Lung (tissue), 12 donors: ENCODE measurements around the gene IL1RAPL1. TPM values are rescaled to one million over a fixed set of nuclear protein-coding genes. Genes with fewer than 3 reads are reported as not detected.

Source experiments
- ATAC-seq: fragments of 200-7000 bp; cut with Tn5 transposase; one replicate; pipeline ENCODE4 v1.9.1; 2020; ENCODE audit warnings: moderate number of reproducible peaks; ENCODE audit not compliant: insufficient read depth, low FRiP score
- DNase-seq, 3 donors: peaks; one replicate each; pipeline ENCODE4 v3.0.0-alpha.2; 2013 to 2017
- H3K27ac ChIP-seq, 2 donors: one replicate each; pipeline ENCODE4 v1.5.1; 2013; ENCODE audit warnings: mild to moderate bottlenecking in 2 of 2, moderate library complexity in 2 of 2, control low read depth in 1 of 2, inconsistent platforms in 1 of 2, low read depth in 1 of 2, low read length in 1 of 2
- H3K27me3 ChIP-seq, 3 donors: one replicate each; pipeline ENCODE4 v1.5.1; 2013; ENCODE audit warnings: low read length in 2 of 3; ENCODE audit not compliant: control insufficient read depth in 3 of 3, insufficient read depth in 3 of 3
- H3K36me3 ChIP-seq, 4 donors: one replicate each; pipeline ENCODE4 v1.5.1; 2013; ENCODE audit warnings: low read length in 4 of 4, mild to moderate bottlenecking in 1 of 4, moderate library complexity in 1 of 4; ENCODE audit not compliant: control insufficient read depth in 4 of 4, insufficient read depth in 4 of 4
- H3K4me1 ChIP-seq, 5 donors: one replicate each; pipeline ENCODE4 v1.5.1; 2013; ENCODE audit warnings: low read length in 5 of 5, mild to moderate bottlenecking in 2 of 5, moderate library complexity in 1 of 5; ENCODE audit not compliant: control insufficient read depth in 5 of 5, insufficient read depth in 5 of 5
- H3K4me3 ChIP-seq: one replicate; pipeline ENCODE4 v1.5.1; 2013; ENCODE audit warnings: mild to moderate bottlenecking, control low read depth, moderate library complexity
- H3K9ac ChIP-seq, 2 donors: one replicate each; pipeline ENCODE4 v1.5.1; 2013; ENCODE audit warnings: low read length in 2 of 2, control low read depth in 1 of 2; ENCODE audit not compliant: insufficient read depth in 1 of 2
- H3K9me3 ChIP-seq, 4 donors: one replicate each; pipeline ENCODE4 v1.5.1; 2013; ENCODE audit warnings: low read length in 3 of 4, mild to moderate bottlenecking in 1 of 4, moderate library complexity in 1 of 4; ENCODE audit not compliant: control insufficient read depth in 4 of 4, insufficient read depth in 3 of 4
- CTCF ChIP-seq: IDR thresholded peaks from 2 replicates; pipeline ENCODE4 v1.5.1; 2012; ENCODE audit warnings: mild to moderate bottlenecking; ENCODE audit errors: control extremely low read depth, extremely low read depth
- WGBS, 2 donors: extraction: QIAGEN DNeasy Blood & Tissue Kit; methylation state at CpG; one replicate each; pipeline ENCODE4 v1.1.7; 2013; 5-methylcytosine and 5-hydroxymethylcytosine counted together
- polyA plus RNA-seq, 2 donors: library from polyadenylated mRNA; stranded (reverse); fragments of 200-250 nt; gene quantifications; one replicate each; pipeline ENCODE4 v1.2.1, GENCODE V29; 2013
- total RNA-seq, 2 donors: library from RNA; depleted of rRNA in 1 of 2; stranded (reverse); fragments of >200 nt in 1 of 2; gene quantifications; one replicate each; pipeline ENCODE4 v1.2.1, GENCODE V29; 2014 to 2021
- donor health status: control.
- donor health status: control.
- donor health status: Bipolar disorder and iron deficiency.
- donor health status: healthy.
- donor health status: DM: yes; HTN: yes; CAD: no.

Gene IL1RAPL1
- total and polyA plus RNA-seq, 4 donors, result 2.2 TPM; not detected in 3

DNA sequence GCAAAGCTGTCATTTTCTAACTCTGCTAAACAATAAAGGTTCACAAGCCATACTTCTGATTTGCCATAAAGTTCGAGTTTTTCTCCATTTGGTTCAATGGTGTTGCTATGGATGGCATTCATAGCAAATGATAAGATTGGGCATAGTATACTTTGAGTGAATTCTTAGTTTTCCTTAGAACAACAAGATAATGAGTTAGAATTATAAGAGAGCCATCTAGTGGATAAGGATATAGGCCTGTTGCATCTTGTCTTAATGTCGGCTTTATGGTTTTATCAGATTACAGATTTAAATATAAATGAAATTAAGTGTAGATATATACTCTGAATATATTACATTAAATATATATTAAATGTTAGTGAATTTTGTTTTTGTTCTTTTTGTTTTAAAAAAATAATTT lies 644.6 kb downstream of the IL1RAPL1 start:
- Histone ChIP-seq H3K9me3 (no peaks in the 10 kb centered on the region), H3K27me3 (no peaks in the 10 kb centered on the region), H3K36me3 (no peaks in the 10 kb centered on the region), H3K4me3 (no peak overlapping the region), H3K27ac (no peak overlapping the region), H3K9ac (no peak overlapping the region), H3K4me1 (no peaks in the 10 kb centered on the region)
- WGBS, 2 donors, result 47 to 65% methylated on average over 2 of the region's 2 CpGs
- no peak for ATAC-seq
- peak in 1 of 3 donors; percentile 18 for DNase-seq
- no peak for TF ChIP-seq CTCF

DNA sequence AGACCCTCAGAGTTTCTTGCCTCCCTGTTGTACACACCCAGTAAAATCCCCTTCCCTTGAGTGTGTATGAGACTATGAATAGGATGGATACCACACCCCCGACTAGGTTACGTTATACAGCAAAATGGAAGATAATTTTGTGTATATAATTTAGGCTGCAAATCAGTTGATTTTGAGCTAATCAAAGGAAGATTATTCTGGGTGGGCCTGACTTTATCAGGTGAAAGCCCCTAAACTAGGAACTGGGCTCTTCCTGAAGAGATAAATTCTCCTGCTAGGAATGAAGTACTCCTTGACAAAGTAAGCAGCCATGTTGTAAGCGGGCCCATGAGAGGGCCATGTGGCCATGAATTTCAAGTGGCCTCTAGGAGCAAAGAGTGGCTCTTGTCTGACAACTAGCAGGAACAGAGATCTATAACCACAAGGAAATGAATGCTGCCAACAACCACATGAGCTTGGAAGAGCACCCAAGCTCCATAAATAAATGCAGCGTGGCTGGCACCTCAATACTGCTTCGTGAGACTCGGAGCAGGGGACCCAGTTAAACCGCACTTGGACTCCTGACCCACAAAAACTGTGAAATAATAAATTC lies 646.4 kb downstream of the IL1RAPL1 start:
- Histone ChIP-seq H3K4me3 (no peak overlapping the region), H3K9me3 (no peaks in the 10 kb centered on the region), H3K9ac (no peak overlapping the region), H3K27me3 (no peaks in the 10 kb centered on the region), H3K4me1 (no peaks in the 10 kb centered on the region), H3K36me3 (no peaks in the 10 kb centered on the region), H3K27ac (no peak overlapping the region)
- no peak for TF ChIP-seq CTCF
- DNase-seq (no peak), ATAC-seq (no peak)
- WGBS, 2 donors, result 37 to 62% methylated on average over 7 of the region's 7 CpGs

DNA sequence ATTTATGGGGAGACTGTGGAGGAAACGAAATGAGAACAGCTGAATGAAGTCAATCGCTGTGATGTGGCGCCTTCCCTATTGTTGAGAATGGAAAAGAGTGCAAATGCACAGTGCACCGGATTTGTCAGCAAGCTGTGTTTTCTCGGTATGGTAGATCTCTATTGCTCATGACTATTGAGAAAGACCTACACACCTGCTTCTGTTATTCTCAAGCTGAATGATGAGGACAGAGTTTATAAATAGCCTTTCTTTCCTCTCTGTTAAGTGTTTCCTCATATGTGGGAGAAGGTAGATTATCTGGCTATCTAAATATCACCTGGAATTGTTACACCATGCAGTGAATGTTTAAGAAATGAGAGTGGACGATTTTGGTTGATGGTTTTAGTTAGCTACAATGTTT lies 650.7 kb downstream of the IL1RAPL1 start:
- TF ChIP-seq CTCF, result no peak
- Histone ChIP-seq H3K27ac (no peak overlapping the region), H3K9me3 (no peaks in the 10 kb centered on the region), H3K36me3 (no peaks in the 10 kb centered on the region), H3K4me3 (no peak overlapping the region), H3K9ac (no peak overlapping the region), H3K4me1 (no peaks in the 10 kb centered on the region), H3K27me3 (no peaks in the 10 kb centered on the region)
- ATAC-seq (no peak), DNase-seq (no peak)
- 64 to 83% methylated on average over 6 of the region's 6 CpGs for WGBS, 2 donors

GRCh38 chrX:29241809-29242208 lies 654.6 kb downstream of the IL1RAPL1 start:
- TF ChIP-seq CTCF, result no peak
- no peak overlapping the region for H3K27ac ChIP-seq
- H3K4me3 ChIP-seq, result no peak overlapping the region
- DNase-seq (no peak), ATAC-seq (no peak)
- no peaks in the 10 kb centered on the region for H3K4me1 ChIP-seq
- no peaks in the 10 kb centered on the region for H3K27me3 ChIP-seq
- H3K9me3 ChIP-seq, result no peaks in the 10 kb centered on the region
- WGBS, 2 donors, result 54 to 75% methylated on average over 2 of the region's 2 CpGs
- no peak overlapping the region for H3K9ac ChIP-seq
- H3K36me3 ChIP-seq, result no peaks in the 10 kb centered on the region
